Testis (tissue), 2 donors: ENCODE data around the gene CHN2.

Experiments used
- POLR2A ChIP-seq: fragments of 450-650 bp; IDR thresholded peaks from one replicate; pipeline ENCODE4 v1.6.1; 2017; ENCODE audit warnings: antibody characterized with exemption, mild to moderate bottlenecking, moderate library complexity
- TF ChIP-seq, protein P1 (sequence below), 3 experiments: fragments of 450-650 bp in 2 of 3; fragments of 200-600 bp in 1 of 3; sonication (generic) in 1 of 3; IDR thresholded peaks; one replicate each; pipeline ENCODE4 v1.5.1; 2016 to 2019; ENCODE audit warnings: antibody characterized with exemption in 3 of 3, mild to moderate bottlenecking in 2 of 3, moderate library complexity in 1 of 3

DNA sequence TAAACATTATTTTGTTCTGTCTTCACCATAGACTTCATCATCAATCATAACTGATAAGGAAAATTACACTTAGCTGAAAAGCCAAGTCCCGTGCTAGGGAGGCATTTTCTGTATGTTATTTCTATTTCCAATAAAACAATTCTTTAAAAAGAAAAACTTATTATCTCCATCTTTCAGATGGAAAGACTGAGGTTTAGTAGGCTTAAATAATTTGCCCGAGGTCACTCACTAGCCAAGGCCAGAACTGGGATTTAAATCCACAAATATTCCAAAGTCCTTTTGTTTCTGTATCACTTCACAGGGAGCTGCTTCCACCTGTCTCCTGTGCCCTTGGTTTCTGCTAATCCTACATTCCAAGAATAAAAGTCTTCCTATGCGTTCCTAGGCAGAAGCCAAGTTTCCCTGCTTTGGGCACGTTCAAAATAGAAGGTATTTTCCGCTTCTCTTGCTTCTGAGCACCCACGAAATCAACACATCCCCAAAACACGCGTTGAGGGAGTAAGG, 49.0 kb upstream of the CHN2 start:
- no peak for TF ChIP-seq POLR2A
- TF ChIP-seq, protein P1, sequence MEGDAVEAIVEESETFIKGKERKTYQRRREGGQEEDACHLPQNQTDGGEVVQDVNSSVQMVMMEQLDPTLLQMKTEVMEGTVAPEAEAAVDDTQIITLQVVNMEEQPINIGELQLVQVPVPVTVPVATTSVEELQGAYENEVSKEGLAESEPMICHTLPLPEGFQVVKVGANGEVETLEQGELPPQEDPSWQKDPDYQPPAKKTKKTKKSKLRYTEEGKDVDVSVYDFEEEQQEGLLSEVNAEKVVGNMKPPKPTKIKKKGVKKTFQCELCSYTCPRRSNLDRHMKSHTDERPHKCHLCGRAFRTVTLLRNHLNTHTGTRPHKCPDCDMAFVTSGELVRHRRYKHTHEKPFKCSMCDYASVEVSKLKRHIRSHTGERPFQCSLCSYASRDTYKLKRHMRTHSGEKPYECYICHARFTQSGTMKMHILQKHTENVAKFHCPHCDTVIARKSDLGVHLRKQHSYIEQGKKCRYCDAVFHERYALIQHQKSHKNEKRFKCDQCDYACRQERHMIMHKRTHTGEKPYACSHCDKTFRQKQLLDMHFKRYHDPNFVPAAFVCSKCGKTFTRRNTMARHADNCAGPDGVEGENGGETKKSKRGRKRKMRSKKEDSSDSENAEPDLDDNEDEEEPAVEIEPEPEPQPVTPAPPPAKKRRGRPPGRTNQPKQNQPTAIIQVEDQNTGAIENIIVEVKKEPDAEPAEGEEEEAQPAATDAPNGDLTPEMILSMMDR (IDR thresholded peaks at IDR 0.05), result no peak
